Fibroblast of mammary gland (primary cell): Measurements from ENCODE around the gene NUP133.
"Not testable (repeated sequence)": the region's sequence is repeated elsewhere in the genome, so short reads cannot be mapped to it uniquely, and the experiment has no call there.

Experiments
- DNase-seq: peaks from one replicate; pipeline ENCODE4 v3.0.0-alpha.2; 2010; ENCODE audit warnings: low read depth
- H3K4me3 ChIP-seq: 2 replicates; pipeline ENCODE4 v1.5.1; 2011; ENCODE audit warnings: low read depth, mild to moderate bottlenecking, low read length, moderate library complexity; ENCODE audit not compliant: control insufficient read depth
- CTCF ChIP-seq: conservative IDR thresholded peaks from 2 replicates; pipeline ENCODE4 v1.5.1; 2011; ENCODE audit warnings: low read depth, low read length, inconsistent platforms; ENCODE audit not compliant: control insufficient read depth, insufficient read depth

Gene NUP133

GRCh38 chr1:229403573-229403972, 104.6 kb downstream of the NUP133 start:
- no peak overlapping the region for H3K4me3 ChIP-seq
- no peak for TF ChIP-seq CTCF
- DNase-seq = no peak

- no peak overlapping the region for H3K4me3 ChIP-seq
- no peak for DNase-seq
- TF ChIP-seq CTCF = no peak
Observed at GRCh38 chr1:229402993-229403392, 105.1 kb downstream of the NUP133 start.

- DNase-seq, H3K4me3 ChIP-seq: not testable (repeated sequence)
Observed at GRCh38 chr1:229402329-229402728, 105.8 kb downstream of the NUP133 start.

- no peak for DNase-seq
- no peak for TF ChIP-seq CTCF
- H3K4me3 ChIP-seq = no peak overlapping the region
Observed at GRCh38 chr1:229397762-229398161, 110.4 kb downstream of the NUP133 start.

GRCh38 chr1:229396585-229397206, 111.4 kb downstream of the NUP133 start:
- H3K4me3 ChIP-seq = no peak overlapping the region
- DNase-seq = no peak
- TF ChIP-seq CTCF = no peak

GRCh38 chr1:229394517-229394916, 113.6 kb downstream of the NUP133 start:
- DNase-seq, H3K4me3 ChIP-seq: not testable (repeated sequence)

- H3K4me3 ChIP-seq = no peak overlapping the region
- DNase-seq = no peak
- TF ChIP-seq CTCF = no peak
Observed at GRCh38 chr1:229392936-229393335, 115.2 kb downstream of the NUP133 start.
